RPMI7951 (cell line): ENCODE results near the gene CDC42EP3. TPM values are rescaled to one million over a fixed set of nuclear protein-coding genes. Genes with fewer than 3 reads are reported as not detected.
A peak's percentile ranks its signal among the peaks of the same experiment; 100 is the strongest.

Experiments used
- DNase-seq: peaks from one replicate; pipeline ENCODE4 v3.0.0-alpha.2; 2012; ENCODE audit warnings: low read depth
- total RNA-seq: library from RNA; depleted of rRNA; stranded (reverse); fragments of >200 nt; shearing (Covaris generic); gene quantifications from 2 replicates; pipeline ENCODE4 v1.2.3, GENCODE V29; 2014

Gene CDC42EP3
- total RNA-seq, 1 experiment from 2014 or later: 52.5 TPM

GRCh38 chr2:37619230-37619958, 52.0 kb downstream of the CDC42EP3 start:
- peak; percentile 53 for DNase-seq

- DNase-seq: no peak
Observed at GRCh38 chr2:37618326-37618725, 53.1 kb downstream of the CDC42EP3 start.

GRCh38 chr2:37617119-37617892, 54.1 kb downstream of the CDC42EP3 start:
- DNase-seq: no peak

- peak; percentile 93 for DNase-seq
Observed at GRCh38 chr2:37616677-37617005, 54.8 kb downstream of the CDC42EP3 start.

GRCh38 chr2:37615804-37616676, 55.4 kb downstream of the CDC42EP3 start:
- no peak for DNase-seq

GRCh38 chr2:37614061-37614738, 57.2 kb downstream of the CDC42EP3 start:
- peak; percentile 93 for DNase-seq

GRCh38 chr2:37612382-37612781, 59.1 kb downstream of the CDC42EP3 start:
- DNase-seq: no peak

- no peak for DNase-seq
Observed at GRCh38 chr2:37610638-37611289, 60.7 kb downstream of the CDC42EP3 start.

- no peak for DNase-seq
Observed at GRCh38 chr2:37609782-37610181, 61.7 kb downstream of the CDC42EP3 start.

GRCh38 chr2:37604716-37605115, 66.7 kb downstream of the CDC42EP3 start:
- DNase-seq: peak; percentile 70

GRCh38 chr2:37602702-37603101, 68.7 kb downstream of the CDC42EP3 start:
- no peak for DNase-seq

- no peak for DNase-seq
Observed at GRCh38 chr2:37602040-37602439, 69.4 kb downstream of the CDC42EP3 start.

GRCh38 chr2:37601569-37601968, 69.9 kb downstream of the CDC42EP3 start:
- no peak for DNase-seq

- no peak for DNase-seq
Observed at GRCh38 chr2:37600735-37601134, 70.7 kb downstream of the CDC42EP3 start.

- no peak for DNase-seq
Observed at GRCh38 chr2:37599688-37600525, 71.5 kb downstream of the CDC42EP3 start.

- no peak for DNase-seq
Observed at GRCh38 chr2:37593694-37594093, 77.7 kb downstream of the CDC42EP3 start.

GRCh38 chr2:37593024-37593423, 78.4 kb downstream of the CDC42EP3 start:
- no peak for DNase-seq
